ENCODE results near the gene C2orf92. TPM values are rescaled to one million over a fixed set of nuclear protein-coding genes. Genes with fewer than 3 reads are reported as not detected.

Gene C2orf92
- polyA plus RNA-seq, 3 donors, result 7.9 TPM; not detected in 2

DNA sequence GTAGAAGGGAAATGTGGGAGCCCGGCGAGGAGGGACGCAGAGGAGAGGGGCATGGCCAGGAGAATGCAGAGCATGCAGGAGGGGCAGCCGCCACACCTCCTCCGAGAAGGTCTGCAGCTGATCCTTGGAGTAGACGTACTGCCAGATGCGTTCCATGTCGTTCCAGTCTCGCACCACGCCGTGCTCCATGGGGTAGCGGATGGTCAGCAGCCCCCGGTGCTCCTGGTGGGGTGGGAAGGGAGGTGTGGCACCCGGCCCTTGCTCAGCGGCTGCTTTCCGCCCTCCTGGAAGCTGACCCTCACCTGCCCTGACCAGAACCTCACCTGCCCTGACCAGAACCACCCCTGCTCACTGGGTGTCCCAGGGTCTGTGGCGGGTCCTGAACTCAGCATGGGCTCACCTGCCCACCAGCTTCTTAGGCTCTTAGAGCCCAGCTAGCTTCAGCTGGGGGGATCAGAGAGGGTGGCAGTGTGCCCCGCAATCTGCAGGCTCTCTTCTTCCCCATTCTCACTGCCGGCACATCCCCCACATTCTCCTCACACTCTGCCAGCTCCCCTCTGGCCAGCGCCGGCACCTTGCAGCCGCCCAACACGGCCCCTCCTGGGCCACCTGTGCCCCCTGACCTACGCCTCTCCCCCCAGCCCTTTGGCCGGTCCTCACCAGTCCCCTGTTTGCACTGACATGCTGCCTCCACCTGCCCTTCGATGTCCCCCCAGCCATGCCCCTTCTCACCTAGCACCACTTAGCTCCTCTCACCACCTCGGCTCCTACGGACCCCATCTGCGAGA is 10.1 kb upstream of the C2orf92 start:
- no peak overlapping the region for H3K4me3 Mint-ChIP-seq

DNA sequence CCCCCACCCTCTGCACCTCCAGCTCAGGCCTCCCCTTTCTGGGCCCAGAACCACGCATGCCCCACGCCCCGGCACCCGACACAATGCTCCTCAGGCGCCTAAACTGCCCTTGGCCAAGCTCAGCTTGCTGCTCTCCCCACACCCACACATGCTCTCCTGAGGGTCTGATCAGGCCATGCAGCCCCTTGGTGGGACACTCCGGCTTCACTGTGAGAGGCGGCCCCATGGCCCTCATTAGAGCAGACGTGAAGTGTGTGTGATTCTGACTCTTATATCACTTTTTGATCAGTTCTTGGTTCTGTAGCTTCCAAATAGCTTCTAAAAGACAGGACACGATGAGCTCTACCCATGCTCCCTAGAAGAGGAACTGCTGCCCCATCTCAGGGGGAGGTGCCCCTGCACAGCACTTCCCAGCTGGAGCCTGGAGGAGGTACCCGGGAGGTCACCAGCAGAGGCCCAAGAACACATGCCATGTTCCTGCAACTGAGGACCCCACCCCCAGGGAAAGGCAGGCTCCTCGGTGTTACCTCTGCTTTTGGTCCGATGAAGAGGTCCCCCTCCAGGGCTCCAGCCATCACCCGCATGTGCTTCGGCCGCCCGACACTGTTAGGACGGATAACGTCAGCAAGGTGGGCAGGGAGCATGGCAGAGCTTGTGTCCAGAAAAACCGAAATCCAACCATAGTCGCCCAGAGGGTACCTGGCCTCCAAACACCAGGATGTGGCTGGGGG is 9.3 kb upstream of the C2orf92 start:
- Histone ChIP-seq H3K27me3 (ENCODE audit: control insufficient read depth in 2 of 2, insufficient read depth in 2 of 2, low read length in 2 of 2) (no peaks in the 10 kb centered on the region), H2AFZ (ENCODE audit: insufficient read depth, low read depth, low read length, poor library complexity, severe bottlenecking) (no peak overlapping the region), H3K27ac (ENCODE audit: low read depth in 1 of 2, low read length in 2 of 2) (peak overlapping the region in 1 of 2 donors; percentile 24), H3K4me1 (ENCODE audit: control insufficient read depth in 1 of 2, insufficient read depth in 2 of 2, low read length in 2 of 2) (peaks cover 20 to 23% of the 10 kb centered on the region in 2 donors), H3K4me2 (replicated peaks; ENCODE audit: extremely low read depth, low read length, poor library complexity, severe bottlenecking) (no peak overlapping the region), H3K9me3 (replicated peaks in 1 of 2; ENCODE audit: control insufficient read depth in 1 of 2, insufficient read depth in 1 of 2, low read length in 2 of 2) (no peaks in the 10 kb centered on the region), H3K36me3 (replicated peaks in 1 of 2; ENCODE audit: control insufficient read depth in 1 of 2, insufficient read depth in 2 of 2, low read length in 2 of 2) (peaks cover 42 to 52% of the 10 kb centered on the region in 2 donors), H3K9ac (ENCODE audit: insufficient read depth, low read length, poor library complexity, severe bottlenecking) (no peak overlapping the region), H3K79me2 (ENCODE audit: insufficient read depth, low read length) (peaks cover 32% of the 10 kb centered on the region), H3K4me3 (replicated peaks in 1 of 3; ENCODE audit: low read depth in 2 of 3, low read length in 3 of 3) (no peak overlapping the region), H4K20me1 (ENCODE audit: insufficient read depth, low read length) (peaks cover 11% of the 10 kb centered on the region)
- Mint-ChIP-seq H3K4me3 (no peak overlapping the region), H3K4me1 (peaks cover 36% of the 10 kb centered on the region), H3K36me3 (peaks cover 35 to 51% of the 10 kb centered on the region in 2 donors), H3K27me3 (ENCODE audit: low read depth in 3 of 3) (peaks cover 0 to 4% (median 2%) of the 10 kb centered on the region in 3 donors), H3K27ac (peak overlapping the region in 2 of 7 donors; percentile 12 to 46), H3K9me3 (peaks cover 0 to 1% (median 0%) of the 10 kb centered on the region in 7 donors)
- intact Hi-C loops (cut with micrococcal nuclease), result loop anchor here in 1 of 2 donors (10.0 kb wide), 1 partner anchor 1025 kb away; the partner anchor contains the start of gene KANSL3
- TF ChIP-seq, protein P1, sequence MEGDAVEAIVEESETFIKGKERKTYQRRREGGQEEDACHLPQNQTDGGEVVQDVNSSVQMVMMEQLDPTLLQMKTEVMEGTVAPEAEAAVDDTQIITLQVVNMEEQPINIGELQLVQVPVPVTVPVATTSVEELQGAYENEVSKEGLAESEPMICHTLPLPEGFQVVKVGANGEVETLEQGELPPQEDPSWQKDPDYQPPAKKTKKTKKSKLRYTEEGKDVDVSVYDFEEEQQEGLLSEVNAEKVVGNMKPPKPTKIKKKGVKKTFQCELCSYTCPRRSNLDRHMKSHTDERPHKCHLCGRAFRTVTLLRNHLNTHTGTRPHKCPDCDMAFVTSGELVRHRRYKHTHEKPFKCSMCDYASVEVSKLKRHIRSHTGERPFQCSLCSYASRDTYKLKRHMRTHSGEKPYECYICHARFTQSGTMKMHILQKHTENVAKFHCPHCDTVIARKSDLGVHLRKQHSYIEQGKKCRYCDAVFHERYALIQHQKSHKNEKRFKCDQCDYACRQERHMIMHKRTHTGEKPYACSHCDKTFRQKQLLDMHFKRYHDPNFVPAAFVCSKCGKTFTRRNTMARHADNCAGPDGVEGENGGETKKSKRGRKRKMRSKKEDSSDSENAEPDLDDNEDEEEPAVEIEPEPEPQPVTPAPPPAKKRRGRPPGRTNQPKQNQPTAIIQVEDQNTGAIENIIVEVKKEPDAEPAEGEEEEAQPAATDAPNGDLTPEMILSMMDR (IDR thresholded peaks at IDR 0.05), result no peak
- 92% methylated on average over 18 of the region's 20 CpGs for WGBS (ENCODE audit: insufficient coverage)
- no peak for DNase-seq

More for the DNA sequence above, 10.1 kb upstream of the C2orf92 start:
- TF ChIP-seq, protein P1 (IDR thresholded peaks at IDR 0.05), result no peak
- Histone ChIP-seq H3K27ac (ENCODE audit: low read depth in 1 of 2, low read length in 2 of 2) (no peak overlapping the region), H3K36me3 (replicated peaks in 1 of 2; ENCODE audit: control insufficient read depth in 1 of 2, insufficient read depth in 2 of 2, low read length in 2 of 2) (peaks cover 42 to 52% of the 10 kb centered on the region in 2 donors), H3K79me2 (ENCODE audit: insufficient read depth, low read length) (peaks cover 32% of the 10 kb centered on the region), H3K4me2 (replicated peaks; ENCODE audit: extremely low read depth, low read length, poor library complexity, severe bottlenecking) (no peak overlapping the region), H3K4me3 (replicated peaks in 1 of 3; ENCODE audit: low read depth in 2 of 3, low read length in 3 of 3) (no peak overlapping the region), H2AFZ (ENCODE audit: insufficient read depth, low read depth, low read length, poor library complexity, severe bottlenecking) (no peak overlapping the region), H3K4me1 (ENCODE audit: control insufficient read depth in 1 of 2, insufficient read depth in 2 of 2, low read length in 2 of 2) (peaks cover 14 to 17% of the 10 kb centered on the region in 2 donors), H4K20me1 (ENCODE audit: insufficient read depth, low read length) (peaks cover 11% of the 10 kb centered on the region), H3K27me3 (ENCODE audit: control insufficient read depth in 2 of 2, insufficient read depth in 2 of 2, low read length in 2 of 2) (no peaks in the 10 kb centered on the region), H3K9me3 (replicated peaks in 1 of 2; ENCODE audit: control insufficient read depth in 1 of 2, insufficient read depth in 1 of 2, low read length in 2 of 2) (no peaks in the 10 kb centered on the region), H3K9ac (ENCODE audit: insufficient read depth, low read length, poor library complexity, severe bottlenecking) (no peak overlapping the region)
- 96% methylated on average over 20 of the region's 29 CpGs for WGBS (ENCODE audit: insufficient coverage)
- intact Hi-C loops (cut with micrococcal nuclease), result loop anchor here in 1 of 2 donors (10.0 kb wide), 1 partner anchor 1025 kb away; the partner anchor contains the start of gene KANSL3
- peaks cover 0 to 3% (median 0%) of the 10 kb centered on the region in 7 donors for H3K9me3 Mint-ChIP-seq
- H3K36me3 Mint-ChIP-seq, result peaks cover 39 to 55% of the 10 kb centered on the region in 2 donors
- no peak for DNase-seq
- H3K27me3 Mint-ChIP-seq (ENCODE audit: low read depth in 3 of 3), result peaks cover 0 to 4% (median 2%) of the 10 kb centered on the region in 3 donors
- peaks cover 29% of the 10 kb centered on the region for H3K4me1 Mint-ChIP-seq
- peak overlapping the region in 2 of 7 donors; percentile 12 to 46 for H3K27ac Mint-ChIP-seq
